Common myeloid progenitor, CD34-positive (primary cell): ENCODE measurements around the gene SH3YL1.

Source experiments
- CTCF ChIA-PET: fragments of 350-600 bp; sonication (Branson Sonifier 250); formaldehyde crosslinking; loops from one replicate; lab custom pipeline; 2021; ENCODE audit warnings: antibody characterized with exemption; lab: Charles Lee
- POLR2A ChIA-PET: fragments of 350-600 bp; sonication (Branson Sonifier 250); formaldehyde crosslinking; loops from one replicate; lab custom pipeline; 2021; ENCODE audit warnings: antibody characterized with exemption; lab: Charles Lee
- DNase-seq, 3 donors: peaks; one replicate each; pipeline versions ENCODE4 v3.0.0 to v3.0.0-alpha.2; 2013
- H3K27ac ChIP-seq, 2 experiments: 1 replicate in 1 of 2; 2 replicates in 1 of 2; pipeline ENCODE4 v1.7.0; 2013; ENCODE audit warnings: inconsistent platforms in 2 of 2, low read length in 2 of 2, mild to moderate bottlenecking in 2 of 2, low read depth in 1 of 2, moderate library complexity in 1 of 2; ENCODE audit not compliant: severe bottlenecking in 2 of 2, insufficient read depth in 1 of 2, poor library complexity in 1 of 2
- H3K27me3 ChIP-seq, 5 experiments: replicated peaks in 2 of 5; 1 replicate in 3 of 5; 2 replicates in 2 of 5; pipeline versions ENCODE4 v1.6.1 to v1.7.0; 2013; ENCODE audit warnings: low read length in 4 of 5, mild to moderate bottlenecking in 2 of 5, moderate library complexity in 2 of 5, inconsistent platforms in 1 of 5; ENCODE audit not compliant: insufficient read depth in 5 of 5, control insufficient read depth in 4 of 5
- H3K36me3 ChIP-seq, 4 experiments: 1 replicate in 2 of 4; 2 replicates in 2 of 4; pipeline versions ENCODE4 v1.6.1 to v1.7.0; 2013; ENCODE audit warnings: low read length in 3 of 4, control low read depth in 1 of 4, mild to moderate bottlenecking in 1 of 4; ENCODE audit not compliant: control insufficient read depth in 4 of 4, insufficient read depth in 4 of 4
- H3K4me1 ChIP-seq, 4 experiments: 1 replicate in 3 of 4; 2 replicates in 1 of 4; pipeline versions ENCODE4 v1.6.1 to v1.7.1; 2013; ENCODE audit warnings: low read length in 3 of 4, mild to moderate bottlenecking in 3 of 4, control low read depth in 1 of 4, inconsistent platforms in 1 of 4, moderate library complexity in 1 of 4; ENCODE audit not compliant: control insufficient read depth in 4 of 4, insufficient read depth in 4 of 4; ENCODE audit errors: control extremely low read depth in 1 of 4
- H3K4me3 ChIP-seq, 7 experiments: 1 replicate in 4 of 7; 2 replicates in 3 of 7; pipeline versions ENCODE4 v1.5.1 to v1.7.0; 2013; ENCODE audit warnings: mild to moderate bottlenecking in 7 of 7, low read length in 6 of 7, moderate library complexity in 6 of 7, inconsistent platforms in 2 of 7, low read depth in 2 of 7, control low read depth in 1 of 7; ENCODE audit not compliant: insufficient read depth in 4 of 7, control insufficient read depth in 1 of 7; ENCODE audit errors: extremely low read depth in 1 of 7
- H3K9me3 ChIP-seq, 5 experiments: 1 replicate in 4 of 5; 2 replicates in 1 of 5; pipeline versions ENCODE4 v1.6.1 to v1.7.1; 2013; ENCODE audit warnings: low read length in 4 of 5, mild to moderate bottlenecking in 2 of 5, inconsistent platforms in 1 of 5, low read depth in 1 of 5, moderate library complexity in 1 of 5; ENCODE audit not compliant: control insufficient read depth in 4 of 5, insufficient read depth in 2 of 5; ENCODE audit errors: control extremely low read depth in 1 of 5
- WGBS: methylation state at CpG from one replicate; pipeline ENCODE4 v1.1.5; 2013; ENCODE audit not compliant: insufficient coverage; 5-methylcytosine and 5-hydroxymethylcytosine counted together

The SH3YL1 gene

GRCh38 chr2:237878-238277, 26.0 kb downstream of the SH3YL1 start:
- POLR2A ChIA-PET: no interaction called here
- H3K36me3 ChIP-seq: peaks cover 2 to 31% (median 5%) of the 10 kb centered on the region in 4 experiments

GRCh38 chr2:236993-237539, 26.8 kb downstream of the SH3YL1 start:
- Histone ChIP-seq H3K9me3 (peaks cover 0 to 3% (median 0%) of the 10 kb centered on the region in 5 experiments), H3K36me3 (peaks cover 2 to 23% (median 5%) of the 10 kb centered on the region in 4 experiments), H3K4me1 (peaks cover 0 to 10% (median 1%) of the 10 kb centered on the region in 4 experiments), H3K4me3 (no peak overlapping the region), H3K27me3 (no peaks in the 10 kb centered on the region), H3K27ac (no peak overlapping the region)
- CTCF ChIA-PET: interaction anchor here (1.3 to 1.4 kb wide), 2 partner anchors 10 to 398 kb away, joined by 4 to 6 read pairs; no protein-coding TSS in a partner anchor
- WGBS: 98% methylated on average over 4 of the region's 6 CpGs
- POLR2A ChIA-PET: no interaction called here
- DNase-seq: no peak

More at GRCh38 chr2:237878-238277, 26.0 kb downstream of the SH3YL1 start:
- CTCF ChIA-PET: interaction anchor here (1.3 to 1.5 kb wide), 3 partner anchors 10 to 397 kb away, joined by 4 to 6 read pairs (median 4); no protein-coding TSS in a partner anchor
- Histone ChIP-seq H3K9me3 (peaks cover 0 to 7% (median 3%) of the 10 kb centered on the region in 5 experiments), H3K4me1 (peaks cover 0 to 10% (median 1%) of the 10 kb centered on the region in 4 experiments), H3K27me3 (no peaks in the 10 kb centered on the region), H3K4me3 (no peak overlapping the region), H3K27ac (no peak overlapping the region)
- 24% methylated on average over 4 of the region's 6 CpGs for WGBS
- DNase-seq: peak in 2 of 3 donors; percentile 26 to 39

- WGBS: 96% methylated on average over 4 of the region's 4 CpGs
- POLR2A ChIA-PET: interaction anchor here (0.6 kb wide), 1 partner anchor 409 kb away, joined by 6 read pairs; no protein-coding TSS in a partner anchor
- no peak overlapping the region for H3K4me3 ChIP-seq
- H3K27ac ChIP-seq: no peak overlapping the region
- H3K36me3 ChIP-seq: peaks cover 2 to 25% (median 6%) of the 10 kb centered on the region in 4 experiments
- CTCF ChIA-PET: no interaction called here
- peaks cover 0 to 10% (median 1%) of the 10 kb centered on the region in 4 experiments for H3K4me1 ChIP-seq
- no peak for DNase-seq
- no peaks in the 10 kb centered on the region for H3K27me3 ChIP-seq
- no peaks in the 10 kb centered on the region for H3K9me3 ChIP-seq
Observed at GRCh38 chr2:234421-234820, 29.4 kb downstream of the SH3YL1 start.

GRCh38 chr2:233030-233429, 30.8 kb downstream of the SH3YL1 start:
- ChIA-PET POLR2A (no interaction called here), CTCF (no interaction called here)
- H3K9me3 ChIP-seq: no peaks in the 10 kb centered on the region
- no peak overlapping the region for H3K4me3 ChIP-seq
- peaks cover 2 to 30% (median 9%) of the 10 kb centered on the region in 4 experiments for H3K36me3 ChIP-seq
- H3K4me1 ChIP-seq: peaks cover 0 to 9% (median 1%) of the 10 kb centered on the region in 4 experiments
- no peaks in the 10 kb centered on the region for H3K27me3 ChIP-seq
- 100% methylated on average over 2 of the region's 7 CpGs for WGBS
- no peak for DNase-seq
- no peak overlapping the region for H3K27ac ChIP-seq

- no peak overlapping the region for H3K4me3 ChIP-seq
- ChIA-PET CTCF (no interaction called here), POLR2A (no interaction called here)
- no peaks in the 10 kb centered on the region for H3K4me1 ChIP-seq
- 93% methylated on average over 7 of the region's 9 CpGs for WGBS
- peaks cover 6 to 39% (median 12%) of the 10 kb centered on the region in 4 experiments for H3K36me3 ChIP-seq
- no peak overlapping the region for H3K27ac ChIP-seq
- DNase-seq: no peak
- H3K27me3 ChIP-seq: no peaks in the 10 kb centered on the region
- H3K9me3 ChIP-seq: no peaks in the 10 kb centered on the region
Observed at GRCh38 chr2:231521-232185, 32.2 kb downstream of the SH3YL1 start.

GRCh38 chr2:228518-229278, 35.1 kb downstream of the SH3YL1 start:
- Histone ChIP-seq H3K27ac (no peak overlapping the region), H3K36me3 (peaks cover 7 to 54% (median 17%) of the 10 kb centered on the region in 4 experiments), H3K27me3 (no peaks in the 10 kb centered on the region), H3K4me3 (no peak overlapping the region), H3K4me1 (no peaks in the 10 kb centered on the region), H3K9me3 (no peaks in the 10 kb centered on the region)
- DNase-seq: no peak
- WGBS: 95% methylated on average over 7 of the region's 8 CpGs
- ChIA-PET POLR2A (no interaction called here), CTCF (interaction anchor here (0.8 kb wide), 1 partner anchor 10 kb away, joined by 3 read pairs; no protein-coding TSS in a partner anchor)
